ENCODE data around the gene MALRD1.
"Not testable (repeated sequence)": the region's sequence is repeated elsewhere in the genome, so short reads cannot be mapped to it uniquely, and the experiment has no call there.

Gene MALRD1

DNA sequence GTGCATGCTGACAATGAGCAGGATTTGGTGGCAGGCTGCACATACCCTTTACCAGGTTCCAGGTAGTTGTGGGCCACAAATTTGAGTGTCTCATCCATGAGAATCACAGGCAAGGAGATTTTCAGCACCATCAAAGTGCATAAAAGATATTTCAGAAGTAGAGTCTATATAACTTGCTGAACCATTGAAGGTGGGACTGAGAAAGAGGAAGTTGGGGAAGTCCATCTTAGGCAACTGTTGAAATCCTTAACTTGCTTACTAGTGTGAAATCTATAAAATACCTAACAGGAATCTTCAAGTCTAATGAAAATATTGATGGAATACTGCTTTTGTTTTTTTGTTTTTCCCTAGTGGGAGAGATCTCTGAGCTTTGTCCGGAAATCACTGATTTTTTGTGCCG lies 442.6 kb downstream of the MALRD1 start:
- DNase-seq (ENCODE audit: low read depth in 2 of 2) = no peak

- no peak for DNase-seq (ENCODE audit: low read depth in 2 of 2)
Measured at GRCh38 chr10:19493917-19494316, 445.3 kb downstream of the MALRD1 start.

DNA sequence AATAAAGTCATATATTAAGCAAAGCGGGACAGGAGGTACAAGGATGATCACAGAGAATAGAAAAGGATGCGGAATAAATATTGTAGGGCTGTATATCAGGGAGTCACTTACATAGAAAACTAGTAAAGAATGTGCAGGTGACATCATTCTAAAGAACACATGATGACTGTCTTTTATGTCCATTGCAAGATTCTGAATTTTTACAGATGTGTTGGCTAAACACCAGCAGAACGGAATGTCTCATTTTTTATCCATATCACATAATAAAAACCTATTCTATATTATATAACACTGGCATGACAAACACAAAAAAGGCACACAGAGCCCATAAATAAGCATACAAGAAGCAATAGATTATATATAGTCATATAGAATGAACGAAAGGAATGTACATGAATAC lies 448.4 kb downstream of the MALRD1 start:
- DNase-seq (ENCODE audit: low read depth in 2 of 2) = no peak

DNA sequence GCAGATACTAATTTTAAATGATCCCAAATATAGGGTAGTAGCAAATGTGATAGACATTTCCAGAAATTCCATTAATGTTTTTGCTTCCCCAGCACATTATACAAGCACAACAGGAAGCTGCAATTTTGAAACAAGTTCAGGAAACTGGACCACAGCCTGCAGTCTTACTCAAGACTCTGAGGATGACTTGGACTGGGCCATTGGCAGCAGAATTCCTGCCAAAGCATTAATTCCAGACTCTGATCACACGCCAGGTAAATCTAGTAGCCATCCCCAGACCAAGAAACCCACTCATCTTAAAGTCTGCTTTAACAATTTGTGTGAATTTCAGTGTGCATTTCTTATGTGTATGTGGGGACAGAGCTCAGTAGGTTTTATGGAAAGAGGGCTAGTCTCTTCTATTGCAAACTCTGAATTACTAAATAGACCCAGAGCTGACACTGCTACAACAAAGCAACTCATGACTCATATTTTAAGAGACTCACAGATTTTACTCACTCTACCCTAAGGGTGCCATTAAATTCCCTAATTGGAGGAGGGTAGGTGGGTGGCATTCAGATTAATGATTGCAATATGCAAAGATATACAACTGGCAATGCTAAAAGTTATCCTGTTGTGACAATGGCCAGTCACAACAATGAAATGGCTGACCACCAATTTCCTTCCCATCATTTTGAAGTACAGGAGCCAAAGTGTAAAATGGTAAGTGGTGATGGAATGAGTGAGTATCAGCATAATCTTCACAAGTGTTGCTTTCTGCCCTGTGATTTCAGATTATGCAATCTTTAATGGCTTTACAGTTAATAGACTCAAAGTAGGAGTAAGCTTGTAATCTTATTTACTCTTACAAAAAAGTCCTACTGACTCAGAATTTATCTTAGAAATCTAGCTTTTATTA lies 450.0 kb downstream of the MALRD1 start:
- DNase-seq (ENCODE audit: low read depth in 2 of 2) = no peak

DNA sequence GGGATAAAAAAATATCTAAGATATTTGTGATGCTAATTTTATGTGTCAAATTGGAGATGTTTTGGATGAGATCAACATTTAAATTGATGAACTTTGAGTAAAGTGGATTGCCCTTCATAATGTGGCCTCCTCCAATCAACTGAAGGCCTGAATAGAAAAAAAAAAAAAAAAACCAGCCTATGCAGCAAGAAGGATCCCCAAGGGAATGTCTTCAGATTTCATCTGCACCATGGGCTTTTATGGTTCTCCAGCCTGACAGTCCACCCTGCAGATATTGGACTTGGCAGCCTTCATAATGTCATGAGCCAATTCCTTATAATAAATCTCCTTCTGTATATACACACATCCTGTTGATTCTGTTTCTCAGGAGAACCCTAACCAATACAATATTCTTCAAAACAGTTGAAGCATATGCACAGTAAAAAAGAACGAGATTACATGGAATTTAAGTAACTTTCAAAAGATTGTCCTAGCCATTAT lies 450.7 kb downstream of the MALRD1 start:
- DNase-seq (ENCODE audit: low read depth in 2 of 2) = no peak

DNA sequence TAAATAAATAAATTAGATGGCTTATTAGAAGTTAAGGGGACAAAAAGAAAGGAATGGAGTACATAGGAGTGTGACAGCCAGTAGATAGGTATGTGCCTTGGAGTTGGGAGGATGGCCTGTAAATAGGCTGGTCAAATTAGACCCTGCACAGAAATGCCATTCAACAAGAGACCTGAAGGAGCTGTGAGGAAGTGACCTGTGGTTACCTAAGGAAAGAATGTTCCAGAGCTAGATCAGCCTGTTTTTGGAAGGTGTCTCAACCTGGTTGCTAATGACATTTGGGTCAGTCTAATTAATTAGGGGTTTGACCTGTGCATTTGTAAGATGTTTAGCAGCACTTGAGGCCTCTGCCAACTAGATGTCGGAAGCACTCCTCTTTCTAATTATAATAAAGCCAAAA lies 452.4 kb downstream of the MALRD1 start:
- no peak for DNase-seq (ENCODE audit: low read depth in 2 of 2)

- DNase-seq (ENCODE audit: low read depth in 2 of 2) = no peak
Measured at GRCh38 chr10:19505320-19506312, 457.0 kb downstream of the MALRD1 start.

DNA sequence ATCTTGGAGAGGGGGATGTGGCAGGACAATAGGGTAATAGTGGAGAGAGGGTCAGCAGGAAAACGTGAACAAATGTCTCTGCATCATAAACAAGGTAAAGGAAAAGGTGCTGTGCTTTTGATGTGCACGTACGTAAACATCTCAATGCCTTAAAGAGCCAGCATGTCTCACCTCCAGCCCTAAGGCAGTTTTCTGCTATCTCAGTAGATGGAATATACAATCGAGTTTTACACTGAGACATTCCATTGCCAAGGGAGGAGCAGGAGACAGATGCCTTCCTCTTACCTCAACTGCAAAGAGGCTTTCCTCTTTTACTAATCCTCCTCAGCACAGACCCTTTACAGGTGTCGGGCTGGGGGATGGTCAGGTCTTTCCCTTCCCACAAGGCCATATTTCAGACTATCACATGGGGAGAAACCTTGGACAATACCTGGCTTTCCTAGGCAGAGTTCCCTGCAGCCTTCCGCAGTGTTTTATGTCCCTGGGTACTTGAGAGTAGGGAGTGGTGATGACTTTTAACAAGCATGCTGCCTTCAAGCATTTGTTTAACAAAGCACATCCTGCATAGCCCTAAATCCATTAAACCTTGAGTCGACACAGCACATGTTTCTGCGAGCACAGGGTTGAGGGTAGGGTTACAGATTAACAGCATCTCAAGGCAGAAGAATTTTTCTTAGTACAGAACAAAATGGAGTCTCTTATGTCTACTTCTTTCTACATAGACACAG lies 461.6 kb downstream of the MALRD1 start:
- DNase-seq (ENCODE audit: low read depth in 2 of 2) = not testable (repeated sequence)

DNA sequence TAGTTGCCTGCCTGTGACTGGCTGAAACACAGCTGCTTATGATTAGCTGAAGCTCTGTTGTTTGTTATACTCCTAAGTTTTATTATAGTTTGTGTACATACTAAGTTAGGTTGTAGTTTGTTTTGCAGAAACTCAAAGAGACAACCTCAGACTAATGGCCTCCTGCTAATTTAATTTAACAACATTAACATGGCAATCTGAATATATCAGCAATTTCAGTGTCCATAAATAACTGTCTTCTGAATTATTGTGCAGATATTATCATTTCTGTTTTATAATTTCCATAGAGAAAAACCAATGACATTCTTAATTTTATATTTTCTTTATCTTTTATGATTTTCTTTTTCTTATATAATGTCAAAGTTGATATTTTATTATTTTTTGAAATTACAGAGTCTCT lies 469.5 kb downstream of the MALRD1 start:
- DNase-seq (ENCODE audit: low read depth in 2 of 2) = no peak

DNA sequence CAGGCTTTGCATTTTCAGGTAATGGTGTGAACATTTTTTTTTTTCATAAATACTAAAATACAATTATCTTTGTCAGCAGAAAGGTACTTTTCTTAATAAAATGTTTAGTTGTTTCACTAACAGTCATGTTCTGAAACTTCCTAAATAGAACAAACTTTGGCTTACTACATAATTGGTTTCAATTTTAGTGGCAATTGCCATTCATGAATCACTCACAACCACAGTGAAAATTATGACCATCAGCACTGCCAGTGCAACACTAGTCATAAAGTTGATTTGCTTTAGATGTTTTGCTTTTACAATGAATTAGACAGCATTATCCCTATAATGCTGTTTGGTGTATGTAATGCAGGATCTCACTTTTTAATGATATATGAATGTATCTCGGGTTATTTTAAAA lies 470.0 kb downstream of the MALRD1 start:
- no peak for DNase-seq (ENCODE audit: low read depth in 2 of 2)

DNA sequence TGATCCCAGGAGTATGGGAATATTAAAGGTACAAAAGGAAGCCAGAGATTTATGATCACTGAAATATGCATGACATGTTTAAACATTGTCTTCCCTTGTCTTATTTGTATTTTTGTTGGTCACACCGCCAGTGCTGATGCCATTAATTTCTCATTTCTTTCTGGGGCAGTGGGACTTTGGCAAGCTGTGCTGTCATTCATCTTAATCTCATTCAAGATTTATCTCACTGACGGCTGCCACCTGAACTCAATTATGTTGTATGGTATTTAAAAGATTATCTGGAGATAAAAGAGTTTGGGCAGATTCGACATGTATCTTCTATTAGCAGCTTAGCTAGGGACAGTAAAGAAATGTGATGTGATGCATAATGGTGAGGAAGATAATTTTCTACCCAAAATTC lies 482.7 kb downstream of the MALRD1 start:
- no peak for DNase-seq (ENCODE audit: low read depth in 2 of 2)

DNA sequence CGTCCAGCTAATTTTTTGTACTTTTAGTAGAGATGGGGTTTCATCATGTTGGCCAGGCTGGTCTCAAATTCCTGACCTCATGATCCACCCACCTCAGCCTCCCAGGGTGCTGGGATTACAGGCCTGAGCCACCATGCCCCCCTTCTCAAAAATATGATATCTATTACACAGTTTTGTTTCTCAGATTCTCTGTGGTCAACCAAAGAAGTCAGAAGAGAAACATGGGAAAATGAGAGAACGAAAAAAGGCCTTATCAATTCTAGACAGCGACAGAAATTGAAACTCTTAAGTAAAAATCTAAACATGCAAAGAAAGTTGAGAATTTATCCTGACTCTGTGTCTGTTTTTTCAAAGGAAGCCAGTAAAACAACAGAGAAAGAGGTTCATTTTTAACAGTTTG lies 483.8 kb downstream of the MALRD1 start:
- no peak for DNase-seq (ENCODE audit: low read depth in 2 of 2)

DNA sequence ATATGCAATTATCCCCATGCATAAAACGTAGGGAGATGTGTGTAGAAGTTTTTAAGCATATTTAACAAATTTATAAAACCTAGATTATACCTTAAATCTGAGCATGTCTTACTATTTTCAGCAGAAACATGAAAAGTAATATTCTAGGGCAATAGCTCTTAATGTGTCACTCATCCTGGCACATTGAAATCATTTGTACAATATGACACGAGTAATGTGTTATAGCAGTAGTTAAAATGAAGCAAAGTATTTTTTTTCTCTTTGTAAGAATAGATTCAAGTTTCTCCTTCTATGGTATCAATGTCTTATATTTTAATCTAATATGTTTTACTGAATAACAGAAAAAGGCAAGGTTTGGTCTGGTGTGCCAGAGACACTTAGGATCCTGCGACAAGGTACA lies 492.7 kb downstream of the MALRD1 start:
- DNase-seq (ENCODE audit: low read depth in 2 of 2) = no peak

DNA sequence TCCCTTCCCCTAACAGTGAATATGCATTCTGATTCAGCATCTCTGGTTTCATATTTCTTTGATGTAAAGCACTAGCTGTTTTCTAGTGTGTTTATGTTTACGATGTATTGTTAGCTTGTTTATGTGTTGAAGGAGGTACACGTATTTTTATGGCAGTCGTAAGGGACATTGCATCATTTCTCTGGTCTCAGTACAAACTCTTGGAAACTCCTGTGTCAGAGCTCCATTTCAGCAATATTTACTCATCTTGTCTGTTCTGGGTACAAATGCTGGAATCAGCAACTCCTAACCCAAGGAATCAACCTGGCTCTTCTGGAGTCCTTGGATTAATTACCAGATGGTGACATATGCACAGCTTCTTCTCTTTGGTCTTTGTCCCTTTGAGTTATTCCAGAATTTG lies 497.6 kb downstream of the MALRD1 start:
- DNase-seq (ENCODE audit: low read depth in 2 of 2) = no peak

DNA sequence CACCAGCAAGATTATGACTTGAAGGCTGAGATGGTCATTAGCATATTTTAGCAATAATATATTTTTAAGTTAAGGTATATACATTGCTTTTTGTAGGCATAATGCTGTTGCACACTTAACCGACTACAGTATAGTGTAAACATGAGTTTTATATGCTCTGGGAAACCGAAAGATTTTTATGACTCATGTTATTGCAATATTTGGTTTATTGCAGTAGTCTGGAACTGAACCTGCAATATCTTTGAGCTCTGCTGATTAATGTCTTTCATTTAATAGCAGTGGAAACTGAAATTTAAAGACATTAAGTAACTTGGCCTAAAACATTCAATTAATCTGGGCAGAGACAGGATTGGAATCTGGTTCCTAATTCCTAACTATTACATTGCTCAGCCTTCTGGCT lies 500.9 kb downstream of the MALRD1 start:
- DNase-seq (ENCODE audit: low read depth in 2 of 2) = no peak

DNA sequence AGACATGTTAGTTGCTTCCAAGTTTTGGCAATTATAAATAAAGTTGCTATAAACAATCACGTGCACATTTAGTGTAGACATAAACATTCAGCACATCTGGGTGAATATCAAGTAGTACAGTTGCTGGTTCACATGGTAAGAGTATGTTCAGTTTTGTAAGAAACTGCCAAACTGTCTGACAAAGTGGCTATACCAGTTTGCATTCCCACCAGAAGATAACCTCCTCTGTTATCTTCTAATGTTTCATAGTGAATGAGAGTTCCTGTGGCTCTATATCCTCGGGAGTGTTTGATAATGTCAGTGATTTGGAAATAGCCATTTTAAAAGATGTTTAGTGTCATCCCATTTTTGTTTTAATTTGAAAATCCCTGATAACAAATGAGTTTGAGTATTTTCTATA lies 508.1 kb downstream of the MALRD1 start:
- no peak for DNase-seq (ENCODE audit: low read depth in 2 of 2)

GRCh38 chr10:19561181-19561580 lies 512.6 kb downstream of the MALRD1 start:
- no peak for DNase-seq (ENCODE audit: low read depth in 2 of 2)

DNA sequence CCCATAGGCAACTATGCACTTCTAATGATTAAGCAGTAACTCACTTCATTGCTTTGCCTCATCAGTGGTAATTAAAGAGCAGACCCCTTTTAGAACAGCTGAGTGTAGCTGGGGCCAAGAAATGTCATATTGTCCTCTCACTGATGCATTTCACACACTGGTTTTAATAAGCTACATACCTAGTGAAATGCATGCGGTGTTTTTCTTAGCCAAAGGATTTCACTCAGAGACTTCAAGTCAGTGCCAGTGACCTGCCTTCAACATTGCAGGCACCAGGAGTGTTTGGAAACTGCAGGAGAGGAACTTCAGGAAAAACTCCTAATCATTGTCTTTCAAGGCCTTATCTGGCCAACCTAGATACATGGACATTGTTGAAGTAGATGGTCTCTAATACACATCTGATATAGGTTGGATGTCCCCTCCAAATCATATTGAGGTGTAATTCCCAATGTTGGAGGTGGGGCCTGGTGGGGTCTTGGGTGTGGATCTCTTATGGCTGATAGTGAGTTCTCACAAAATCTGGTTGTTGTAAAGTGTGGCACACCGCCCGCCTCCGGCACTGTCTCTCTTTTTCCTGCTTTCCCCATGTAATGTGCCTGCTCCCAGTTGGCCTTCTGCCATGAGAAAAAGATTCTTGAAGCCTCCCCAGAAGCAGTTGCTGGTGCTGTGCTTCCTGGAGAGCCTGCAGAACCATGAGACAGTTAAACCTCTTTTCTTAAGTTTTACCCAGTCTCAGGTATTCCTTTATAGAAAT lies 515.0 kb downstream of the MALRD1 start:
- no peak for DNase-seq (ENCODE audit: low read depth in 2 of 2)

DNA sequence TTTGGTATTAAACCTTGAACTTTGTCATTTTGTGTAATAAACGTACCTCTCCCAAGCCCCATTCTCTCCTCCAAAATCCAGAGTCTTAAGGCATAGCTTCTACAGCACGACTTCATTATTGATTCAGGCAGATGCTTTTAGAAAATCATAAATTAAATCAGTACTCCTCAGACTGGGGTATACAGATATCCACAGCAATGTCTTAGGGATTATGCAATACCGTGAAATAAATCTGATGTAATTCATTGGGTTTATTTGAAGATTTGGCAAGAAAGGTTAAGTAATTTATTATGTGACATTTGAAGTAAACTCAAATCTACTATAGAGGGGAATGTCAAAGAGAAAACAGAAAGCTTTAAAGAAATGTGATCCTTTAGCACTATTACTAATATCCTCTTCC lies 521.5 kb downstream of the MALRD1 start:
- DNase-seq (ENCODE audit: low read depth in 2 of 2) = no peak

DNA sequence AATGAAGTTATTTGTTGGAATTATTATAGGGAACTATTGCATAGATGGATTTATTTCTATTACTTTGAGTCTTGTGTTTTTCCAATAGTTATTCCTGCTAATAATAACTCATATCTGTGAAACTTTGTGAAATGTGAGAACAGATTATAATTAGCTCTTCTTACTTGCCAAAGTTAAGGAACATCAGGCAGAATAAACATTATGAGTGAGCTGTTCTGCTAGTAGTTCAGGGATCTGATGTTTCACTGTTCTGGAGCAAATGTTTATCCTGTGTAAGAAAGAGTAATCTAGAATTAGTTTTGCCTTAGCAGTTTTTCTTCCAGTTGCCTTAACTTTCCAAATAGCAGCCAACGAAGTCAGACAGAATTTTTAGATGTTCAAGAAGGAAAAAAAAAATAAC lies 522.4 kb downstream of the MALRD1 start:
- DNase-seq (ENCODE audit: low read depth in 2 of 2) = no peak

- DNase-seq (ENCODE audit: low read depth in 2 of 2) = no peak
Measured at GRCh38 chr10:19572056-19572455, 523.5 kb downstream of the MALRD1 start.
